ENCODE results near the gene APEH. TPM values are rescaled to one million over a fixed set of nuclear protein-coding genes. Genes with fewer than 3 reads are reported as not detected.

The APEH gene
- total and polyA plus RNA-seq, 2 experiments from 2014 or later: 170 to 264 TPM

DNA sequence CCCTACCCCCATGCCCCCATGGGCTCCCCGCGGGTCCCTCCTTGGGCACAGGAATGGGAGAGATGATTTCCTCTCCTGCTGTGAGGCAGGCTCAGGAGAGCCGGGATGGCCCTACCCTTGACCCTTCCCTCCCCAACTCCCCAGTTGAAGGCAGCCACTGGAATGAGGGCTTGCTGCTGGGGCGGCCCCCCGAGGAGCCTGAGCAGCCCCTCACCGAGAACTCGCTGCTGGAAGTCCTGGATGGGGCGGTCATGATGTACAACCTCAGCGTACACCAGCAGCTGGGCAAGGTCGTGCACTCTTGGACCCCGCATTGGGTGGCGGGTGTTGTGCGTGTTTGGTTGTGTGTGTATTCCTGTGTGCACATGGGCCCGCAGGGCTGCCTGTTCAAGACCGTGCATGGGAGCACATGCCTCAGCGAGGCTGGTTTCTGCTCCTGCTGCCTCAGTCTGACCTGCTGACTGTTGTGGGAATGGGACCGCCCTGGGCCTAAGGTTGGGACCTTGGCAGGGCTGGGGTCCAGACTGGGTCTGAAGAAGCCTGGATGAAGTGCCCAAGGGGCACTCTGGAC, 31.3 kb downstream of the APEH start:
- no peaks in the 10 kb centered on the region for H3K9me3 Mint-ChIP-seq
- no peak for ATAC-seq
- H3K27me3 ChIP-seq (ENCODE audit: insufficient read depth): no peaks in the 10 kb centered on the region
- H3K27me3 Mint-ChIP-seq (ENCODE audit: insufficient read depth, low read depth, poor library complexity): peaks cover 24% of the 10 kb centered on the region
- peaks cover 18% of the 10 kb centered on the region for H3K4me1 Mint-ChIP-seq
- H3K4me3 Mint-ChIP-seq: no peak overlapping the region
- H3K79me2 ChIP-seq (replicated peaks; ENCODE audit: insufficient read depth): no peaks in the 10 kb centered on the region
- no peak overlapping the region for H3K4me2 ChIP-seq
- H2AFZ ChIP-seq: no peak overlapping the region
- no peaks in the 10 kb centered on the region for H3K36me3 ChIP-seq (ENCODE audit: insufficient read depth)
- no peaks in the 10 kb centered on the region; the same call in 1 of the 2 replicates for H3F3A ChIP-seq (replicated peaks; ENCODE audit: low read depth)
- no peaks in the 10 kb centered on the region for H3K9me2 ChIP-seq (ENCODE audit: insufficient read depth)
- H3K4me1 ChIP-seq (ENCODE audit: insufficient read depth): no peaks in the 10 kb centered on the region
- H3K4me3 ChIP-seq: no peak overlapping the region
- peaks cover 15% of the 10 kb centered on the region for H3K36me3 Mint-ChIP-seq (ENCODE audit: low read depth)
- H3K27ac ChIP-seq (ENCODE audit: low read depth): no peak overlapping the region
- no peak overlapping the region for H3K27ac Mint-ChIP-seq
- TF ChIP-seq, protein P1, sequence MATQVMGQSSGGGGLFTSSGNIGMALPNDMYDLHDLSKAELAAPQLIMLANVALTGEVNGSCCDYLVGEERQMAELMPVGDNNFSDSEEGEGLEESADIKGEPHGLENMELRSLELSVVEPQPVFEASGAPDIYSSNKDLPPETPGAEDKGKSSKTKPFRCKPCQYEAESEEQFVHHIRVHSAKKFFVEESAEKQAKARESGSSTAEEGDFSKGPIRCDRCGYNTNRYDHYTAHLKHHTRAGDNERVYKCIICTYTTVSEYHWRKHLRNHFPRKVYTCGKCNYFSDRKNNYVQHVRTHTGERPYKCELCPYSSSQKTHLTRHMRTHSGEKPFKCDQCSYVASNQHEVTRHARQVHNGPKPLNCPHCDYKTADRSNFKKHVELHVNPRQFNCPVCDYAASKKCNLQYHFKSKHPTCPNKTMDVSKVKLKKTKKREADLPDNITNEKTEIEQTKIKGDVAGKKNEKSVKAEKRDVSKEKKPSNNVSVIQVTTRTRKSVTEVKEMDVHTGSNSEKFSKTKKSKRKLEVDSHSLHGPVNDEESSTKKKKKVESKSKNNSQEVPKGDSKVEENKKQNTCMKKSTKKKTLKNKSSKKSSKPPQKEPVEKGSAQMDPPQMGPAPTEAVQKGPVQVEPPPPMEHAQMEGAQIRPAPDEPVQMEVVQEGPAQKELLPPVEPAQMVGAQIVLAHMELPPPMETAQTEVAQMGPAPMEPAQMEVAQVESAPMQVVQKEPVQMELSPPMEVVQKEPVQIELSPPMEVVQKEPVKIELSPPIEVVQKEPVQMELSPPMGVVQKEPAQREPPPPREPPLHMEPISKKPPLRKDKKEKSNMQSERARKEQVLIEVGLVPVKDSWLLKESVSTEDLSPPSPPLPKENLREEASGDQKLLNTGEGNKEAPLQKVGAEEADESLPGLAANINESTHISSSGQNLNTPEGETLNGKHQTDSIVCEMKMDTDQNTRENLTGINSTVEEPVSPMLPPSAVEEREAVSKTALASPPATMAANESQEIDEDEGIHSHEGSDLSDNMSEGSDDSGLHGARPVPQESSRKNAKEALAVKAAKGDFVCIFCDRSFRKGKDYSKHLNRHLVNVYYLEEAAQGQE (IDR thresholded peaks at IDR 0.05; ENCODE audit: unreplicated experiment): no peak
- no peak for TF ChIP-seq EZH2 (IDR thresholded peaks at IDR 0.05; ENCODE audit: low read depth, unreplicated experiment)
- no peak for TF ChIP-seq CREB1 (CRISPR knock-in tag; IDR thresholded peaks at IDR 0.05; ENCODE audit: low read depth)
- TF ChIP-seq, protein P2, sequence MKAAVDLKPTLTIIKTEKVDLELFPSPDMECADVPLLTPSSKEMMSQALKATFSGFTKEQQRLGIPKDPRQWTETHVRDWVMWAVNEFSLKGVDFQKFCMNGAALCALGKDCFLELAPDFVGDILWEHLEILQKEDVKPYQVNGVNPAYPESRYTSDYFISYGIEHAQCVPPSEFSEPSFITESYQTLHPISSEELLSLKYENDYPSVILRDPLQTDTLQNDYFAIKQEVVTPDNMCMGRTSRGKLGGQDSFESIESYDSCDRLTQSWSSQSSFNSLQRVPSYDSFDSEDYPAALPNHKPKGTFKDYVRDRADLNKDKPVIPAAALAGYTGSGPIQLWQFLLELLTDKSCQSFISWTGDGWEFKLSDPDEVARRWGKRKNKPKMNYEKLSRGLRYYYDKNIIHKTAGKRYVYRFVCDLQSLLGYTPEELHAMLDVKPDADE (IDR thresholded peaks at IDR 0.05): no peak
- no peak for TF ChIP-seq ZNF114 (CRISPR knock-in tag; IDR thresholded peaks at IDR 0.05)
- TF ChIP-seq POLR2AphosphoS5 (IDR thresholded peaks at IDR 0.05; ENCODE audit: low read depth): no peak
- TF ChIP-seq NANOG (IDR thresholded peaks at IDR 0.05; ENCODE audit: borderline replicate concordance): no peak
- TF ChIP-seq CTCF (conservative IDR thresholded peaks at IDR 0.05; ENCODE audit: low read depth in 2 of 2): no peak
- no peak for TF ChIP-seq ZNF331 (CRISPR knock-in tag; IDR thresholded peaks at IDR 0.05; ENCODE audit: low read depth)
- TF ChIP-seq JUNB (IDR thresholded peaks at IDR 0.05; ENCODE audit: unreplicated experiment): no peak
- no peak for TF ChIP-seq STAT1 (IDR thresholded peaks at IDR 0.05; ENCODE audit: unreplicated experiment)
- no peak for TF ChIP-seq ZNF462 (CRISPR knock-in tag; IDR thresholded peaks at IDR 0.05)
- TF ChIP-seq EZH2phosphoT487 (IDR thresholded peaks at IDR 0.05; ENCODE audit: unreplicated experiment): no peak
- no peak for DNase-seq (ENCODE audit: low spot score)
- peaks cover 10% of the 10 kb centered on the region for H4K20me1 ChIP-seq (replicated peaks; ENCODE audit: insufficient read depth)

Measured in GM23338 (cell line).